Limb (tissue), 2 donors: Measurements from ENCODE around the gene ANGPTL2.

Source experiments
- DNase-seq, 2 donors: peaks; one replicate each; pipeline ENCODE4 v3.0.0-alpha.2; 2016; ENCODE audit errors: extremely low spot score in 2 of 2

ANGPTL2 gene

GRCh38 chr9:127079446-127080140 lies 42.8 kb downstream of the ANGPTL2 start:
- no peak for DNase-seq

GRCh38 chr9:127078988-127079387 lies 43.4 kb downstream of the ANGPTL2 start:
- DNase-seq = no peak

- DNase-seq = no peak
Measured at GRCh38 chr9:127078336-127078735, 44.1 kb downstream of the ANGPTL2 start.

- DNase-seq = no peak
Measured at GRCh38 chr9:127077644-127077946, 44.8 kb downstream of the ANGPTL2 start.

- no peak for DNase-seq
Measured at GRCh38 chr9:127076860-127077643, 45.4 kb downstream of the ANGPTL2 start.

GRCh38 chr9:127075624-127076372 lies 46.6 kb downstream of the ANGPTL2 start:
- DNase-seq = no peak

- DNase-seq = no peak
Measured at GRCh38 chr9:127074561-127075548, 47.6 kb downstream of the ANGPTL2 start.

- no peak for DNase-seq
Measured at GRCh38 chr9:127067603-127068220, 54.7 kb downstream of the ANGPTL2 start.

- DNase-seq = no peak
Measured at GRCh38 chr9:127066851-127067136, 55.6 kb downstream of the ANGPTL2 start.

- DNase-seq = no peak
Measured at GRCh38 chr9:127066060-127066850, 56.2 kb downstream of the ANGPTL2 start.

GRCh38 chr9:127065592-127065991 lies 56.8 kb downstream of the ANGPTL2 start:
- DNase-seq = no peak

- DNase-seq = no peak
Measured at GRCh38 chr9:127064335-127064734, 58.1 kb downstream of the ANGPTL2 start.

GRCh38 chr9:127061411-127061810 lies 61.0 kb downstream of the ANGPTL2 start:
- no peak for DNase-seq

GRCh38 chr9:127059765-127060361 lies 62.6 kb downstream of the ANGPTL2 start:
- no peak for DNase-seq

- no peak for DNase-seq
Measured at GRCh38 chr9:127059030-127059429, 63.4 kb downstream of the ANGPTL2 start.

GRCh38 chr9:127058645-127059021 lies 63.8 kb downstream of the ANGPTL2 start:
- DNase-seq = no peak

- no peak for DNase-seq
Measured at GRCh38 chr9:127058011-127058644, 64.3 kb downstream of the ANGPTL2 start.

- no peak for DNase-seq
Measured at GRCh38 chr9:127056446-127056845, 66.0 kb downstream of the ANGPTL2 start.

- DNase-seq = no peak
Measured at GRCh38 chr9:127055745-127056402, 66.6 kb downstream of the ANGPTL2 start.
